Osteocyte (in vitro differentiated cells): ENCODE data around the gene PPIL4. TPM values are rescaled to one million over a fixed set of nuclear protein-coding genes. Genes with fewer than 3 reads are reported as not detected.

Experiments
- DNase-seq: peaks from one replicate; pipeline ENCODE4 v3.0.0; 2021; ENCODE audit warnings: mixed read lengths; ENCODE audit not compliant: unreplicated experiment; ENCODE audit errors: extremely low spot score
- H3K27ac Mint-ChIP-seq: one replicate; pipeline ENCODE4 v1.8.0; 2021; ENCODE audit warnings: mild to moderate bottlenecking, mixed read lengths; ENCODE audit not compliant: unreplicated experiment
- H3K27me3 Mint-ChIP-seq: one replicate; pipeline ENCODE4 v1.8.0; 2021; ENCODE audit warnings: mixed read lengths; ENCODE audit not compliant: unreplicated experiment
- H3K36me3 Mint-ChIP-seq: one replicate; pipeline ENCODE4 v1.8.0; 2021; ENCODE audit warnings: mixed read lengths; ENCODE audit not compliant: unreplicated experiment
- H3K4me1 Mint-ChIP-seq: one replicate; pipeline ENCODE4 v1.8.0; 2021; ENCODE audit warnings: mixed read lengths; ENCODE audit not compliant: unreplicated experiment
- H3K4me3 Mint-ChIP-seq: one replicate; pipeline ENCODE4 v1.8.0; 2021; ENCODE audit warnings: mild to moderate bottlenecking, moderate library complexity, mixed read lengths; ENCODE audit not compliant: unreplicated experiment
- H3K9me3 Mint-ChIP-seq: one replicate; pipeline ENCODE4 v1.8.0; 2021; ENCODE audit warnings: mixed read lengths; ENCODE audit not compliant: unreplicated experiment
- total RNA-seq: library from RNA; stranded (reverse); gene quantifications from 2 replicates; pipeline ENCODE4 v1.2.1, GENCODE V29; 2021
- TF ChIP-seq, protein P1 (sequence below): fragments of 200-600 bp; sonication (generic); IDR thresholded peaks from 2 replicates; pipeline ENCODE4 v1.5.0; 2021; ENCODE audit warnings: antibody characterized with exemption, mild to moderate bottlenecking, moderate library complexity

Gene PPIL4
- total RNA-seq, 1 donor from 2014 or later, result 34.3 TPM

DNA sequence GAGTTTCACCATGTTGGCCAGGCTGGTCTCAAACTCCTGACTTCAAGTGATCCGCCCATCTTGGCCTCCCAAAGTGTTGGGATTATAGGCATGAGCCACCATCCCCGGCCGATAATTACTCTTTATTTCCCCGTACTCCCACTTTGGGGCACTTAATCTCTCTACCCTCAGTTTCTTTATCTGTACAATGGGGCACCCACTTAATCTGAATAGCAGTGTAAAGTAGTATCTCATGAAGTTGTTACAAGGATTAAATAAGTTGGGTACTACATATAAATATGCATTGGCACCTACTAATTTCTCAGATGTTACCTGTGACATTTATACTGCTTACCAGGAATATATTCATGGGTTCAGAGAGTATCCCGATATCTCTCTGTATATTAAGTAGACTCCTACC lies 35.5 kb upstream of the PPIL4 start:
- H3K9me3 Mint-ChIP-seq, result no peaks in the 10 kb centered on the region
- H3K36me3 Mint-ChIP-seq, result peaks cover 40% of the 10 kb centered on the region
- H3K27me3 Mint-ChIP-seq, result no peaks in the 10 kb centered on the region
- TF ChIP-seq, protein P1, sequence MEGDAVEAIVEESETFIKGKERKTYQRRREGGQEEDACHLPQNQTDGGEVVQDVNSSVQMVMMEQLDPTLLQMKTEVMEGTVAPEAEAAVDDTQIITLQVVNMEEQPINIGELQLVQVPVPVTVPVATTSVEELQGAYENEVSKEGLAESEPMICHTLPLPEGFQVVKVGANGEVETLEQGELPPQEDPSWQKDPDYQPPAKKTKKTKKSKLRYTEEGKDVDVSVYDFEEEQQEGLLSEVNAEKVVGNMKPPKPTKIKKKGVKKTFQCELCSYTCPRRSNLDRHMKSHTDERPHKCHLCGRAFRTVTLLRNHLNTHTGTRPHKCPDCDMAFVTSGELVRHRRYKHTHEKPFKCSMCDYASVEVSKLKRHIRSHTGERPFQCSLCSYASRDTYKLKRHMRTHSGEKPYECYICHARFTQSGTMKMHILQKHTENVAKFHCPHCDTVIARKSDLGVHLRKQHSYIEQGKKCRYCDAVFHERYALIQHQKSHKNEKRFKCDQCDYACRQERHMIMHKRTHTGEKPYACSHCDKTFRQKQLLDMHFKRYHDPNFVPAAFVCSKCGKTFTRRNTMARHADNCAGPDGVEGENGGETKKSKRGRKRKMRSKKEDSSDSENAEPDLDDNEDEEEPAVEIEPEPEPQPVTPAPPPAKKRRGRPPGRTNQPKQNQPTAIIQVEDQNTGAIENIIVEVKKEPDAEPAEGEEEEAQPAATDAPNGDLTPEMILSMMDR, result no peak
- no peak overlapping the region for H3K27ac Mint-ChIP-seq
- H3K4me1 Mint-ChIP-seq, result no peaks in the 10 kb centered on the region
- H3K4me3 Mint-ChIP-seq, result no peak overlapping the region
- DNase-seq, result no peak

DNA sequence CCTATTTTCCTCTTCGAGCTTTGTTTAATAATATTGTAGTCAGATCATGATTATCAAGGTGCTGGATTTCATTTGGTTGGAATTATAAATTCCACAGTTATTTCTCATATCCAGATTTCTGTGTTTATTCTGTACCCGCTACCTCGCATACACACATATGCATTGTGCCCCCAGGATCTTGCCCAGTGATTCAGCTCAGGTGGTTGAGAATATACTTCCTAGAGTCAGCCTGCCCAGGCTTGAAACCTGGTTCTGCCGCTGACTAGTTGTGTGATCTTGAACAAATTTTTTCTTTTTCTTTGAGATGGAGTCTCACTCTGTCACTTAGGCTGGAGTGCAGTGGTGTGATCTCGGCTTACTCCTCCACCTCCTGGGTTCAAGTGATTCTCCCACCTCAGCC lies 35.0 kb upstream of the PPIL4 start:
- Mint-ChIP-seq H3K4me1 (no peaks in the 10 kb centered on the region), H3K36me3 (peaks cover 36% of the 10 kb centered on the region), H3K4me3 (no peak overlapping the region), H3K27ac (no peak overlapping the region), H3K9me3 (no peaks in the 10 kb centered on the region), H3K27me3 (no peaks in the 10 kb centered on the region)
- no peak for DNase-seq
- TF ChIP-seq, protein P1, result no peak

DNA sequence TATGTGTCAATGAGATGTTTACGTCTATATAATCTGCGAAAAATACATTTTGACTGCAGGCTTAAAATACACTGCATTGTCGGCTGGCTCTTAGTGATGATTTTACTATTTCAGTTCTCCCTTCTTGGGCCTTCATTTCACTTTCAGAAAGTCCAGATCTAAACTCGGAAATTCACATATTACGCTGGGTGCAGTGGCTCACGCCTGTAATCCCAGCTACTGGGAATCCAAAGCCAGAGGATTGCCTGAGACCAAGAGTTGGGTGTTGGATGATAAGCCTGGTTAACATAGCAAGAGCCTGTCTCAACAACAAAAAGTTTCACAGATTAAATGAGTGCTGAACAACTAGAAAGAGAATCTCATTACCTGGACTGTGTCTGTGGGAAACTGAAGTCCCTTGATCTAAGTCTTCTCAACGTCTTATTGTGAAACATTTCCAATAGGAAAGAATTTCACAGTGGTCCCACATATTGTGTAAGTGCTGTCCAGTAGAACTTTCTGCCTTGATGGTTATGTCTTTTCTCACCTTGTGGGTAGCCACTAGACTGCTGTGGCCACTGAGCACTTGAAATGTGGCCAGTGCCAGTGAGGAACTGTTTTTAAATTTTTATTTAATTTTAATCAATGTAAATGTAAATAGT lies 22.2 kb upstream of the PPIL4 start:
- H3K9me3 Mint-ChIP-seq, result no peaks in the 10 kb centered on the region
- no peaks in the 10 kb centered on the region for H3K27me3 Mint-ChIP-seq
- DNase-seq, result no peak
- TF ChIP-seq, protein P1, result no peak
- H3K4me3 Mint-ChIP-seq, result peak overlapping the region; percentile 94
- no peak overlapping the region for H3K27ac Mint-ChIP-seq
- H3K36me3 Mint-ChIP-seq, result no peaks in the 10 kb centered on the region
- peaks cover 19% of the 10 kb centered on the region for H3K4me1 Mint-ChIP-seq

DNA sequence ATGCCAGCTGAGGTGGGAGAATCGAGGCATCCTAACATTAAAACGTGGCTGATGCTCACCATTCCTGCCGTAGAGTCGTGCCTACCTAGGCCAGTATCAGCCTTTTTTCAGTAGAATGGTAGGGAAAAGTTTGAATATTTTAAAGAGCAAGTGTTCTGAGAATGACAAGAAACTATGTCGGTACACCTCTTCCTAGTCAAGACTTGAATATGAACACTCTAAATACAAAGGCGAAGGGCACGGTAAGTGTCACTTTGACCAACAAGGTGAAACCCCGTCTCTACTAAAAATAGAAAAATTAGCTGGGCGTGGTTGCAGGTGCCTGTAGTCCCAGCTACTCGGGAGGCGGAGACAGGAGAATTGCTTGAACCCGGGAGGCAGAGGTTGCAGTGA lies 21.3 kb upstream of the PPIL4 start:
- Mint-ChIP-seq H3K27ac (peak overlapping the region; percentile 92), H3K36me3 (no peaks in the 10 kb centered on the region), H3K4me1 (peaks cover 19% of the 10 kb centered on the region), H3K9me3 (no peaks in the 10 kb centered on the region), H3K4me3 (peak overlapping the region; percentile 94), H3K27me3 (no peaks in the 10 kb centered on the region)
- TF ChIP-seq, protein P1, result no peak
- no peak for DNase-seq

DNA sequence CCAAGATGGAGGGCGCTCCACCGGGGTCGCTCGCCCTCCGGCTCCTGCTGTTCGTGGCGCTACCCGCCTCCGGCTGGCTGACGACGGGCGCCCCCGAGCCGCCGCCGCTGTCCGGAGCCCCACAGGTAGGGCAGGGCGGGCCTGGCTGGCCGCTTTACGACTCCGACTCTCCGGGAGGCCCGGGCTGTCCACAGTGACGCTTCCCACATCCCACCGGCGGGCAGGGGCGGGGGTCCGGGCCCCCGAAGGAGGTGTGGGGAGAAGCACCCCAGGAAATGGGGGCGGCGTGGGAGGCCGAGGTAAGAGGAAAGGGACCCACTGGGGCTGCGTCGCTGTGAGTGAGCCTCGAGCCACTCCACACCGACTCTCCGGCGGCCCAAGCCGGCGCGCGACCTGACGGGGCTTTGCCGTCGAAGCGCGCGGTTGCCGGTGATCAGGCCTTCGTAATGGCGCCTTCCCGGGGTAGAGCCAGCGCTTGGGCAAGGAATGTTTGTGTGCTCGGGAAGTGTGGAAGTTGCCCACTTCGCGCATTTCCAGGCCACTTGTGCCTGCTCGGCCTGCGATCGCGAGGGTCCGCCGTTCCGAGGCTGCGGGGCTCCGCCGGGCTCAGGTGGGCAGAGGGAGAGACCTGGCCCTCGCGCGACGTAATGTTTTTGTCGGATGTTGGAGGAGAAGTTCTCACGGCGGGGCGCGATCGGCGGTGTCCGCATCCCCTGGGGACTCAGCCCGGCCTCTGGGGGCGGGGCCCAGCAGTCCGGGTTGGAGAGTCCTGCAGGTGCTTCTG lies 20.8 kb upstream of the PPIL4 start:
- peak; percentile 87 for DNase-seq
- H3K27ac Mint-ChIP-seq, result peak overlapping the region; percentile 92
- TF ChIP-seq, protein P1, result no peak
- peak overlapping the region; percentile 94 for H3K4me3 Mint-ChIP-seq
- no peaks in the 10 kb centered on the region for H3K27me3 Mint-ChIP-seq
- no peaks in the 10 kb centered on the region for H3K36me3 Mint-ChIP-seq
- no peaks in the 10 kb centered on the region for H3K9me3 Mint-ChIP-seq
- H3K4me1 Mint-ChIP-seq, result peaks cover 19% of the 10 kb centered on the region
